ENCODE data around the gene DNAJC24.

DNA sequence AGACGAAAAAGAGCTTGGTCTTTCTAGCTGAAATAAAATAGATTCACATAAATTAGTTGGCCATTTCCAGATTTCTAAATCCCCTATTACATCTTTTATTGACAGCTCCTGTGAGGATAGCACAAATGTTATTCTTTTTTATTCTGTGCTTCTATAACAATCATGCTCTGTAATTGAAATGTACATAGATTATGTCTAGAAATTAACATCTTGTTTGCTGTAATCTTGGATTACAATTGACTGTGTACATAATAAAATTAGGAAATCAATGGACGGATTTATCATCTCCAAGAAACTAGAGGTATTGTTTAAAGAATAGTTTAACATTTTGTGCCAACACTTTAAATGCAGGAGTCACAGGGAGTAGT lies 108.5 kb downstream of the DNAJC24 start:
- no peak for TF ChIP-seq CTCF (conservative IDR thresholded peaks at IDR 0.05; ENCODE audit: low read depth, low read length)
- TF ChIP-seq EZH2 (IDR thresholded peaks at IDR 0.05; ENCODE audit: borderline replicate concordance, low read depth, low read length, poor library complexity, severe bottlenecking) = no peak
